Medulla oblongata (tissue), 1 donor: ENCODE data around the gene CNTNAP2.
"Not testable (repeated sequence)": the region's sequence is repeated elsewhere in the genome, so short reads cannot be mapped to it uniquely, and the experiment has no call there.

Experiments used
- DNase-seq: peaks from one replicate; pipeline ENCODE4 v3.0.0-alpha.2; 2015; ENCODE audit errors: extremely low spot score

Gene CNTNAP2

GRCh38 chr7:148435715-148436114 is 2319.1 kb downstream of the CNTNAP2 start:
- DNase-seq = no peak

- no peak for DNase-seq
These were observed 2319.5 kb downstream of the CNTNAP2 start for GRCh38 chr7:148436135-148436534.

GRCh38 chr7:148436571-148436970 is 2320.0 kb downstream of the CNTNAP2 start:
- no peak for DNase-seq

DNA sequence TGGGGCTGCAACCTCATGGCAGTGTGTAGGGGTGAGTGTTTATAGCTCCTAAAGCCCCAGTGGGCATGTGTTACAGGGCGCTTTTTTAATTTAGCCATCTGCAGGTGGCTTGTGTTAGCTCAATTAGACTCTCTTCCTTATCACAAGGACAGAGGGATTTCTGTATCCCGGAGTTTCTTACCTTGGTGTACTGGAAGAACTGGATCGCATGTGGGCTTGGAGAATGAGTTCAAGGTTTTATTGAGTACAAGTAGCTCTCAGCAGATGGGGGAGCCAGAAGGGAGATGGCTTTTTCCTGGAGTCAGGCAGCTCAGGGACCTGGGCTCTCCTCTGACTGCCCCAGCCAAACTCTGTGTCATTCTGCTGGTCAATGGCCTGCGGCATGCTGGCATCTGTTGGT is 2320.4 kb downstream of the CNTNAP2 start:
- DNase-seq = no peak

GRCh38 chr7:148442141-148442655 is 2325.6 kb downstream of the CNTNAP2 start:
- DNase-seq = no peak

DNA sequence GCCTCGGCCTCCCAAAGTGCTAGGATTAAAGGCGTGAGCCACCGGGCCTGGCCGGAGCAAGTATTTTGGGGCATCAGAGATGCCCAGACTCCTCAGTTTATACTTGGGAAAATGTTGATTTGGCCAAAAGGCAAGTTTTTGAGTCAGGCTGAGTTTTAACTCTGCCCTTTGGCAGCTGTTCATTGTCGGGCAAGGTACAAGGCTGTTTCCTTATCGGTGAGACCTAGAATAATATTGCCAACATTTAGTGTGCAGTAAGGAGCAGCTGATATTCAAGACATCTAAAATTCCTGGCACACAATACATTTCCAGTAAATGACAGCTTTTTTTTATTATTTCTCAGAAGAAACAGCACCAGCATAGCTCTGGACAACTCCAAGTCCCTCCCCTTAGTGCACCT is 2326.3 kb downstream of the CNTNAP2 start:
- DNase-seq = no peak

GRCh38 chr7:148445260-148446044 is 2328.9 kb downstream of the CNTNAP2 start:
- no peak for DNase-seq

- DNase-seq = no peak
These were observed 2330.7 kb downstream of the CNTNAP2 start for GRCh38 chr7:148447221-148447849.

- not testable (repeated sequence) for DNase-seq
These were observed 2334.9 kb downstream of the CNTNAP2 start for GRCh38 chr7:148451526-148451925.

- no peak for DNase-seq
These were observed 2339.8 kb downstream of the CNTNAP2 start for GRCh38 chr7:148456351-148456750.

- no peak for DNase-seq
These were observed 2340.8 kb downstream of the CNTNAP2 start for GRCh38 chr7:148457310-148457921.

GRCh38 chr7:148458263-148458662 is 2341.7 kb downstream of the CNTNAP2 start:
- no peak for DNase-seq

DNA sequence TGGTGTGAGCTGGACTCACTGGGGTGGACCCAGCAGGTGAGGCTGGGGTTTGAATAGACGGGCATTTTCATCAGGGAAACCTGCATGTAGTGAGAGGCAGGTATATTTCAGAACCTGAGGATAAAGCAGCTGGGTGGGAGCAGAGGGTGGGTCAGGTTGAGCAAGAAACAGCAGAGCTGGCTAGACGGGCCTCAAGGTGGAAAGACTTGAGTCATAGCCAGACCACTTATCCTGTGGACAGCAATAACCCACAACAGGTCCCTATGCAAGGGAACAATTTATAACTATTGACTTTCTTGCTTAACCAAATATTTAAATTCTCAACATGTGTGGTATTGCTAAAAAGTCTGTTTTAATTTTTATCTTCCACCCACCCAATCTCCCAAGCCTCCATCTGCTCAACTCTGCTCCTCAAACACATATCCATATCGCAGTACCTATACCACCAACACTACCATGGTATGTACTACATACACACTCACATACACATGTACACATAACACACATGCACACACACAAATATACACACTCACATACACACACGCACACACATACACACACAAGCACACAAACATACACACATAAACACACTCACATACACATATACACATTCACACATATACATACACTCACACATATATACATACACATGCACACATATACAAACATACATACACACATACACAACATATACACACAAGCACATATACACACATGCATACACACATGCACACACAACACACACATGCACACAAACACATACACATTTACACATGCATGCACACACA is 2345.0 kb downstream of the CNTNAP2 start:
- no peak for DNase-seq

DNA sequence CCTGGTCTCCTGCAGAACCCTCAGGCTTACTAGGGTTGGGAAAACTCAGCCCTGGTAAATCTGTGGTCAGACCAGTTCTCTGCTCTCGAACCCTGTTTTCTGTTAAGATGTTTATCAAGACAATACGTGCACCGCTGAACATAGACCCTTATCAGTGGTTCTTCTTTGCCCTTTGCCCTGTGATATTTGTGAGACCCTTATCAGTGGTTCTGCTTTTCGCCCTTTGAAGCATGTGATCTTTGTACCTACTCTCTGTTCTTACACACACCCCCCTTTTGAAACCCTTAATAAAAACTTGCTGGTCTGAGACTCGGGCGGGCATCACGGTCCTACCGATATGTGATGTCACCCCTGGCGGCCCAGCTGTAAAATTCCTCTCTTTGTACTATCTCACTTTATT is 2346.2 kb downstream of the CNTNAP2 start:
- not testable (repeated sequence) for DNase-seq

- no peak for DNase-seq
These were observed 2346.6 kb downstream of the CNTNAP2 start for GRCh38 chr7:148463210-148463609.

DNA sequence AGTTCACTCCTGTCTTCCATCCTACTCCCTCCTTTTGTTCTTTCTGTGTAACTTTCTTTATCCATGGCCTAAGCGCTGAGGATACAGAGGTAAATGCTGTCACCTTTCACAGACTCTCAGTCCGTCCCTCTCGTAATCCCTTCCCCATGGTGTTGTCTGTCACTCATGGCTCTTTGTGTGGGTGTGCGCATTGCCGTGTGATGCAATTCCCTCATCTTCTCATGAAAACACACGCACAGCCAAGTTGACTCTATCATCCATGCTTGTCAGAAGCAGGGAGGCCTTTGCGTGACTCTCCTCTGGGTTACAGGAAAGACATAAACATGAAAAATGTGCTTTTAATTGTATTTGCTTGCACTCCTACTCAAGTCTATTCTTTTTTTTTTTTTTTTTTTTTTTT is 2348.3 kb downstream of the CNTNAP2 start:
- no peak for DNase-seq

- not testable (repeated sequence) for DNase-seq
These were observed 2348.8 kb downstream of the CNTNAP2 start for GRCh38 chr7:148465441-148465840.

DNA sequence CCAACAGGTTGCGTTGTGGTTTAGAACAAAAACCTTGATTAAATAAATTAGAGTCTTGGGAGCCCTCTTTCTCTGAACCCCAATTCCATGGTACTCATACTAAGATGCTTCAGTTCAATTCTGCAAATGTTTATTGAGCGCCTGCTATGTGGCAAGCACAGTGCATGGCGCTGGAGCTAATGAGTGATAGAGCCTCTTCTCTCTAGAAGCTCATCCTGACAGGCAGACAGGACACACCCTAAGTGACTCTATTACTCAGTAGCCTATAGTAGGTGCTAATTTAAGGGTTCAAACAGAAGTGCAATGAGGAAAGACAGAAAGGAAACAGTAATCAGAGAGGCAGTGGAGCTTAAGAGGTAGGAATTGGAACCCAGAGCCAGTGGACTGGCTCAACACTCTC is 2349.5 kb downstream of the CNTNAP2 start:
- DNase-seq = no peak

- DNase-seq = no peak
These were observed 2352.1 kb downstream of the CNTNAP2 start for GRCh38 chr7:148468700-148469098.
